CD4-positive, alpha-beta T cell (primary cell): ENCODE data around the gene SLC46A2. TPM values are rescaled to one million over a fixed set of nuclear protein-coding genes. Genes with fewer than 3 reads are reported as not detected.

Experiments used
- ATAC-seq: fragments of 200-7000 bp; cut with Tn5 transposase; one replicate; pipeline ENCODE4 v1.10.0; 2022; ENCODE audit warnings: mild to moderate bottlenecking; ENCODE audit not compliant: poor library complexity
- CTCF ChIA-PET: fragments of 350-600 bp; sonication (Branson Sonifier 250); formaldehyde crosslinking; loops from one replicate; lab custom pipeline; 2021; ENCODE audit warnings: antibody characterized with exemption, inconsistent platforms; lab: Charles Lee
- POLR2A ChIA-PET: fragments of 350-600 bp; sonication (Branson Sonifier 250); formaldehyde crosslinking; loops from one replicate; lab custom pipeline; 2021; ENCODE audit warnings: antibody characterized with exemption, inconsistent platforms; lab: Charles Lee
- DNase-seq, 14 experiments: peaks; one replicate each; pipeline ENCODE4 v3.0.0-alpha.2; 2013 to 2020; ENCODE audit warnings: mixed read lengths in 2 of 14
- H3K27ac ChIP-seq, 2 donors: one replicate each; pipeline versions ENCODE4 v1.5.1 to v1.7.0; 2013; ENCODE audit warnings: low read length in 2 of 2, low read depth in 1 of 2, mild to moderate bottlenecking in 1 of 2
- H3K27me3 ChIP-seq, 2 experiments: 1 replicate in 1 of 2; 2 replicates in 1 of 2; pipeline versions ENCODE4 v1.6.1 to v1.7.0; 2013; ENCODE audit warnings: low read length in 2 of 2, control low read depth in 1 of 2, mild to moderate bottlenecking in 1 of 2, moderate library complexity in 1 of 2; ENCODE audit not compliant: insufficient read depth in 2 of 2, control insufficient read depth in 1 of 2
- H3K36me3 ChIP-seq: one replicate; pipeline ENCODE4 v1.6.1; 2013; ENCODE audit warnings: low read length, control low read depth; ENCODE audit not compliant: insufficient read depth
- H3K4me1 ChIP-seq: one replicate; pipeline ENCODE4 v1.6.1; 2013; ENCODE audit warnings: low read length, control low read depth; ENCODE audit not compliant: insufficient read depth
- H3K4me3 ChIP-seq: one replicate; pipeline ENCODE4 v1.5.1; 2013; ENCODE audit warnings: mild to moderate bottlenecking, low read length, moderate library complexity
- H3K9me3 ChIP-seq, 2 experiments: 1 replicate in 1 of 2; 2 replicates in 1 of 2; pipeline versions ENCODE4 v1.6.1 to v1.7.0; 2013; ENCODE audit warnings: low read length in 2 of 2, mild to moderate bottlenecking in 2 of 2, control low read depth in 1 of 2, moderate library complexity in 1 of 2; ENCODE audit not compliant: control insufficient read depth in 1 of 2, insufficient read depth in 1 of 2
- H3K27ac Mint-ChIP-seq: one replicate; pipeline ENCODE4 v1.8.0; 2020; ENCODE audit warnings: mixed read lengths
- H3K27me3 Mint-ChIP-seq: one replicate; pipeline ENCODE4 v1.8.0; 2021; ENCODE audit warnings: mixed read lengths
- H3K36me3 Mint-ChIP-seq: one replicate; pipeline ENCODE4 v1.8.0; 2021; ENCODE audit warnings: low read depth, mixed read lengths
- H3K4me1 Mint-ChIP-seq: one replicate; pipeline ENCODE4 v1.8.0; 2021; ENCODE audit warnings: low read depth, mixed read lengths
- H3K4me3 Mint-ChIP-seq: one replicate; pipeline ENCODE4 v1.8.0; 2020; ENCODE audit warnings: mild to moderate bottlenecking, mixed read lengths
- H3K9me3 Mint-ChIP-seq: one replicate; pipeline ENCODE4 v1.8.0; 2020; ENCODE audit warnings: mixed read lengths
- intact Hi-C, 2 experiments: fragments of 100-400 bp; cut with DNase I in 1 of 2; cut with micrococcal nuclease in 1 of 2; formaldehyde crosslinking; loops; one replicate each; pipeline versions ENCODE4 v1.15.1 to v1.9.0; 2023 to 2025; cut with DNase I, micrococcal nuclease
- total RNA-seq, 174 experiments: library from RNA in 2 of 174; stranded (reverse) in 2 of 174; gene quantifications; one replicate each; pipeline ENCODE4 v1.2.3 and lab custom pipeline; 2021 to 2026
- TF ChIP-seq, protein P1 (sequence below): fragments of 200-600 bp; IDR thresholded peaks from one replicate; pipeline ENCODE4 v1.8.0; 2022; ENCODE audit warnings: antibody characterized with exemption, mild to moderate bottlenecking

SLC46A2 gene
- total RNA-seq, 2 experiments from 2014 or later = not detected

DNA sequence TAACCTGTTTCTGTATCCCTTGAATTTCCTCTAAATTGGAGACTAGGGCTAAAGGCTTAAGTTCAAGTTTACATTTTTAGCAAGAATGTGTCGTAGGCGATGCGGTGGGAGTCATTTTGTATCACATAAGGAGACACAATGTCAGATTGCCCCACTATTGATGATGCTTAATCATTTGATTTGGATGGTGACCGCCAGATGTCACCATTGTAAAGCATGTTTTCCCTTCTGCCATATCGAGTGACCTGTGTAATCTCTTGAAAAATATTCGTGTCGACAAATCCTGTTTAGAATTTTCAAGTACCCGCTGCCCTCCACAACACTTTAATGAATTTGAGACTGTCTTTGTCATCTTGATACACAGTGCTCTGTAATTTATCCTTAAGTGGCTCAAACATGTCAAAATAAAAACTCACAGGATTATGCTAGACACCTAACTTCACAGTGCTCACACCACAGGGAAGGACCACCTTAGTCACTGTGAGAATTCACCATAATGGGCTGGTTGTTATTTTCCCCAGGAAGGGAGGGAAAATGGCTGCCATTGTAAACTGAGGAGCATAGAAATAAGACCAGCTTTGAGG is 34.5 kb upstream of the SLC46A2 start:
- no peak overlapping the region for H3K27ac ChIP-seq
- TF ChIP-seq, protein P1, sequence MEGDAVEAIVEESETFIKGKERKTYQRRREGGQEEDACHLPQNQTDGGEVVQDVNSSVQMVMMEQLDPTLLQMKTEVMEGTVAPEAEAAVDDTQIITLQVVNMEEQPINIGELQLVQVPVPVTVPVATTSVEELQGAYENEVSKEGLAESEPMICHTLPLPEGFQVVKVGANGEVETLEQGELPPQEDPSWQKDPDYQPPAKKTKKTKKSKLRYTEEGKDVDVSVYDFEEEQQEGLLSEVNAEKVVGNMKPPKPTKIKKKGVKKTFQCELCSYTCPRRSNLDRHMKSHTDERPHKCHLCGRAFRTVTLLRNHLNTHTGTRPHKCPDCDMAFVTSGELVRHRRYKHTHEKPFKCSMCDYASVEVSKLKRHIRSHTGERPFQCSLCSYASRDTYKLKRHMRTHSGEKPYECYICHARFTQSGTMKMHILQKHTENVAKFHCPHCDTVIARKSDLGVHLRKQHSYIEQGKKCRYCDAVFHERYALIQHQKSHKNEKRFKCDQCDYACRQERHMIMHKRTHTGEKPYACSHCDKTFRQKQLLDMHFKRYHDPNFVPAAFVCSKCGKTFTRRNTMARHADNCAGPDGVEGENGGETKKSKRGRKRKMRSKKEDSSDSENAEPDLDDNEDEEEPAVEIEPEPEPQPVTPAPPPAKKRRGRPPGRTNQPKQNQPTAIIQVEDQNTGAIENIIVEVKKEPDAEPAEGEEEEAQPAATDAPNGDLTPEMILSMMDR = no peak
- no peaks in the 10 kb centered on the region for H3K9me3 Mint-ChIP-seq
- no peak overlapping the region for H3K4me3 Mint-ChIP-seq
- H3K36me3 Mint-ChIP-seq = no peaks in the 10 kb centered on the region
- peaks cover 8 to 17% of the 10 kb centered on the region in 2 experiments for H3K27me3 ChIP-seq
- H3K4me1 Mint-ChIP-seq = no peaks in the 10 kb centered on the region
- peaks cover 38% of the 10 kb centered on the region for H3K27me3 Mint-ChIP-seq
- H3K9me3 ChIP-seq = no peaks in the 10 kb centered on the region
- ATAC-seq (no peak), DNase-seq (peak in 3 of 14 experiments; percentile 3 to 33 (median 30))
- H3K27ac Mint-ChIP-seq = no peak overlapping the region
- H3K4me1 ChIP-seq = no peaks in the 10 kb centered on the region
- H3K36me3 ChIP-seq = no peaks in the 10 kb centered on the region
- ChIA-PET POLR2A (no interaction called here), CTCF (no interaction called here)
- H3K4me3 ChIP-seq = no peak overlapping the region
- intact Hi-C loops = loop anchor here in 1 of 2 experiments (10.0 kb wide), 1 partner anchor 730 kb away; no protein-coding TSS in a partner anchor

DNA sequence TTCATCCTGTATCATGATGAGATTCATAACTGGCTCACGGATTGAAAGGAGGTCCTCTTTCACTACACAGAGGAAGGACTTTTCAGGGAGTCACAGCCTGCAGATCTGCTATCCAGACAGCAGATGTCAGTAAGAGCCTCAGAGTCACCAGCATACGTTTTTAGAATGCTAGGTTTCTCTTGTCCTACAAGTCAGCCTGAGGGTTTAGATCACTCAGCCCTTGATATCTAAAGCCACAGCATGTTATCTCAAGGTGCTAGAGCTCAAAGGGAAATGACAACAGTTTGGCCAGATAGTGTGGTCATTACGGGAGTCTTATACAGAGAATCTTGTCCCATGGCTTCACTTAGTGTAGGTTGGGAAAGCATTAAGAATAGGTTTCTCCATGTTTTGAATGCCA is 30.9 kb upstream of the SLC46A2 start:
- no peak overlapping the region for H3K27ac Mint-ChIP-seq
- H3K27me3 Mint-ChIP-seq = peaks cover 24% of the 10 kb centered on the region
- H3K4me1 ChIP-seq = no peaks in the 10 kb centered on the region
- H3K4me3 ChIP-seq = no peak overlapping the region
- H3K27me3 ChIP-seq = peaks cover 0 to 5% of the 10 kb centered on the region in 2 experiments
- H3K36me3 ChIP-seq = no peaks in the 10 kb centered on the region
- ATAC-seq = no peak
- no peaks in the 10 kb centered on the region for H3K9me3 Mint-ChIP-seq
- H3K4me3 Mint-ChIP-seq = no peak overlapping the region
- H3K9me3 ChIP-seq = no peaks in the 10 kb centered on the region
- ChIA-PET CTCF (no interaction called here), POLR2A (no interaction called here)
- no peaks in the 10 kb centered on the region for H3K36me3 Mint-ChIP-seq
- DNase-seq = peak in 3 of 14 experiments; percentile 3 to 20 (median 11)
- intact Hi-C loops = loop anchor here in 1 of 2 experiments (10.0 kb wide), 1 partner anchor 733 kb away; no protein-coding TSS in a partner anchor
- no peak overlapping the region for H3K27ac ChIP-seq
- no peaks in the 10 kb centered on the region for H3K4me1 Mint-ChIP-seq
- TF ChIP-seq, protein P1 = no peak

DNA sequence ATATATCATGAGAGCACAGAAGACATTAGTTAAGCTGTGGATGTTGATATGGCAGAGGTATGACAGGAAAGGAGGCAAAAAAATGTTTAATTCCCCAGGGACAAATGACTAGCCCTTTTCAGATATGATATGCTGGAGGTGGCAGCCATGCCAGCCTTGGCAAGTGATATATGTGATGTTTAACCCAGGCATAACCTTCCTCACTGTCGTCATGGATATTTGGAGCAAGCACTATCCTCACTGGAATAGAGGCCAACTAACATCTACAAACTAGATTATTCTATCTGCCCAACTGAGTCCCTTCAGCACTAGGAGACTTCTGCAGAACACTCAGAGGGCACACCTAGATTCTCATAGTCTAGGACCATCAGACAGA is 27.3 kb upstream of the SLC46A2 start:
- Histone ChIP-seq H3K27me3 (no peaks in the 10 kb centered on the region), H3K27ac (no peak overlapping the region), H3K36me3 (no peaks in the 10 kb centered on the region), H3K4me3 (no peak overlapping the region), H3K4me1 (no peaks in the 10 kb centered on the region), H3K9me3 (no peaks in the 10 kb centered on the region)
- no peak overlapping the region for H3K4me3 Mint-ChIP-seq
- H3K27ac Mint-ChIP-seq = no peak overlapping the region
- ATAC-seq (no peak), DNase-seq (no peak)
- POLR2A ChIA-PET = no interaction called here
- H3K36me3 Mint-ChIP-seq = no peaks in the 10 kb centered on the region
- intact Hi-C loops = no loop called here
- H3K9me3 Mint-ChIP-seq = no peaks in the 10 kb centered on the region
- TF ChIP-seq, protein P1 = no peak
- CTCF ChIA-PET = no interaction called here
- H3K27me3 Mint-ChIP-seq = peaks cover 11% of the 10 kb centered on the region
- no peaks in the 10 kb centered on the region for H3K4me1 Mint-ChIP-seq
